Endothelial cell (in vitro differentiated cells): ENCODE results near the gene AFF1. TPM values are rescaled to one million over a fixed set of nuclear protein-coding genes. Genes with fewer than 3 reads are reported as not detected.

Experiments used
- DNase-seq: peaks from one replicate; pipeline ENCODE4 v3.0.0; 2021; ENCODE audit warnings: low spot score
- H3K27ac Mint-ChIP-seq: one replicate; pipeline ENCODE4 v1.8.0; 2021; ENCODE audit warnings: mixed read lengths, inconsistent platforms; ENCODE audit not compliant: unreplicated experiment
- H3K27me3 Mint-ChIP-seq: one replicate; pipeline ENCODE4 v1.8.0; 2021; ENCODE audit warnings: mild to moderate bottlenecking, moderate library complexity, mixed read lengths, inconsistent platforms; ENCODE audit not compliant: unreplicated experiment
- H3K36me3 Mint-ChIP-seq: one replicate; pipeline ENCODE4 v1.8.0; 2021; ENCODE audit warnings: mild to moderate bottlenecking, low read depth, mixed read lengths, inconsistent platforms; ENCODE audit not compliant: unreplicated experiment
- H3K4me1 Mint-ChIP-seq: one replicate; pipeline ENCODE4 v1.8.0; 2021; ENCODE audit warnings: mild to moderate bottlenecking, mixed read lengths, inconsistent platforms; ENCODE audit not compliant: unreplicated experiment
- H3K4me3 Mint-ChIP-seq: one replicate; pipeline ENCODE4 v1.8.0; 2021; ENCODE audit warnings: mild to moderate bottlenecking, mixed read lengths, inconsistent platforms; ENCODE audit not compliant: unreplicated experiment
- H3K9me3 Mint-ChIP-seq: one replicate; pipeline ENCODE4 v1.8.0; 2021; ENCODE audit warnings: mixed read lengths, inconsistent platforms; ENCODE audit not compliant: unreplicated experiment
- total RNA-seq: library from RNA; stranded (reverse); fragmentation: NEBNext Ultra II Directional; extraction: Animal tissue kit (Norgen Biotek cat#: 25700); gene quantifications from one replicate; pipeline ENCODE4 v1.2.1, GENCODE V29; 2021; ENCODE audit not compliant: unreplicated experiment
- TF ChIP-seq, protein P1 (sequence below): fragments of 200-600 bp; sonication (generic); IDR thresholded peaks from one replicate; pipeline ENCODE4 v1.5.0; 2021; ENCODE audit warnings: antibody characterized with exemption; ENCODE audit not compliant: unreplicated experiment

AFF1 gene
- total RNA-seq, 1 donor from 2014 or later, result 93.1 TPM

DNA sequence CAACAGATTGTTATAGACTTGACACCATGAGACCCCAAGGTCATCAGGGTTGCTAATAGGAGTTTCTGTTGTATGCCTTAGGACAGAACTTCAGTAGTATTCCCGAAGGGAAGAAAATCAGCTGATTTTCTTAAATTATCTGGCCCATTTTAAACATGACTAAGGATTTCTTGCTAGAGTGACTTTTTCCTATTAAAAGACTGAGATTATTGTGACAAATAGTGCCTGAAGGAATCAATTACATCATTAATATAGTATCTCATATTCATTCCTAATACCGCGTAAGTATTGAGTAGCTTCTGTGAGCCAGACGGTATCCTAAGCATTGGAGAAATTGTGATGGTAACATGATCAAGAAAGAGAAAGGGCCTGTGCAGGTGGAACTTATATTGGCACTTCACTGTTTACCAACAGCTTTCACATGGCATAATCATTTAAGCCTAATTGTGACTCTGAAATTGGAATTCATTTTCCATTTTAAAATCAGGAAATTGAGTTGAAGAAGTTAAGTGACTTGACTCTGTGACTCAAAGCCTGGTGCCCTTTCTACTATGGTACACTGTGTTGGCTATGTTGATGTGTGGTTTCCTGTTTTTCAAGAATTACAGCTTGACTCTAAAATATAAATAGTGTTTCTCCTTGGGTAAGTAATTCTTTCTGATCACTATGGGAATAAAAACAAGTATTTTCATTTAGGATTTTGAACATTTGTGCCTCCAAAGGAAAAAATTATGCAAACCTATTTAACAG lies 4.1 kb downstream of the AFF1 start:
- H3K27me3 Mint-ChIP-seq, result no peaks in the 10 kb centered on the region
- no peak for DNase-seq
- H3K27ac Mint-ChIP-seq, result no peak overlapping the region
- H3K4me3 Mint-ChIP-seq, result no peak overlapping the region
- peaks cover 41% of the 10 kb centered on the region for H3K4me1 Mint-ChIP-seq
- TF ChIP-seq, protein P1, sequence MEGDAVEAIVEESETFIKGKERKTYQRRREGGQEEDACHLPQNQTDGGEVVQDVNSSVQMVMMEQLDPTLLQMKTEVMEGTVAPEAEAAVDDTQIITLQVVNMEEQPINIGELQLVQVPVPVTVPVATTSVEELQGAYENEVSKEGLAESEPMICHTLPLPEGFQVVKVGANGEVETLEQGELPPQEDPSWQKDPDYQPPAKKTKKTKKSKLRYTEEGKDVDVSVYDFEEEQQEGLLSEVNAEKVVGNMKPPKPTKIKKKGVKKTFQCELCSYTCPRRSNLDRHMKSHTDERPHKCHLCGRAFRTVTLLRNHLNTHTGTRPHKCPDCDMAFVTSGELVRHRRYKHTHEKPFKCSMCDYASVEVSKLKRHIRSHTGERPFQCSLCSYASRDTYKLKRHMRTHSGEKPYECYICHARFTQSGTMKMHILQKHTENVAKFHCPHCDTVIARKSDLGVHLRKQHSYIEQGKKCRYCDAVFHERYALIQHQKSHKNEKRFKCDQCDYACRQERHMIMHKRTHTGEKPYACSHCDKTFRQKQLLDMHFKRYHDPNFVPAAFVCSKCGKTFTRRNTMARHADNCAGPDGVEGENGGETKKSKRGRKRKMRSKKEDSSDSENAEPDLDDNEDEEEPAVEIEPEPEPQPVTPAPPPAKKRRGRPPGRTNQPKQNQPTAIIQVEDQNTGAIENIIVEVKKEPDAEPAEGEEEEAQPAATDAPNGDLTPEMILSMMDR, result no peak
- H3K9me3 Mint-ChIP-seq, result no peaks in the 10 kb centered on the region
- no peaks in the 10 kb centered on the region for H3K36me3 Mint-ChIP-seq

DNA sequence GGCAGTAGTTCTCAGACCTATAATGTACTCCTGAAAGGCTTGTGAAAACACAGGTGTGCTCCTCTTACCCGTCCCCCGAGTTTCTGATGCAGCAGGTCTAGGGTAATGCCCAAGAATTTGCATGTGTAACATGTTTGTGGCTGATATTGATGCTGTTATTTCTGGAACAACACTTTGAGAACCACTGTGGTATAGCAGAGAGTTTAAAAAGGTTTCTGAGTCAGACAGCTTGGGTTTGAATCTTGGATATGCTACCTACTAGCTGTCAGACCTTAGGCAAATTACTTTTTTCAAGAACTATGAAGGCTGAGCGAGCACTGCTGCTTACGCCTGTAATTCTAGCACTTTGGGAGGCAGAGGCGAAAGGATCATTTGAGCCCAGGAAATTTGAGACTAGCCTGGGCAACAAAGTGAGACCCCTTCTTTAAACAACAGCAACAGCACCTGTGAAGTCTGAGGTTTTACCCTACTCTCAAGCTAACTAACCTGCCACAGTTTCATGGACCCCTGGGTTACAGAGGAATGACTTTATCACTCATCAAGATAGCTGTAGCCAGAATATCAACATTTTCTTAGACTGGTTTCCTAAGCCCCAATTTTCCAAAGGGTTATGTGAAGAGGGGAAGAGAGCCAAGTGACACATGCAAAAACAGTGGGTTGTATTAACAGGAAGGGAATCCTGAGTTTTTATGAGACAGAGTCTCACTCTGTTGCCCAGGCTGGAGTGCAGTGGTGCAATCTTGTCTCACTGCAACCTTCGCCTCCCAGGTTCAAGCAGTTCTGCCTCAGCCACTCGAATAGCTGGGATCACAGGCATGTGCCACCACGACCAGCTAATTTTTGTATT lies 5.1 kb downstream of the AFF1 start:
- no peaks in the 10 kb centered on the region for H3K36me3 Mint-ChIP-seq
- no peak overlapping the region for H3K4me3 Mint-ChIP-seq
- no peaks in the 10 kb centered on the region for H3K27me3 Mint-ChIP-seq
- peaks cover 35% of the 10 kb centered on the region for H3K4me1 Mint-ChIP-seq
- H3K27ac Mint-ChIP-seq, result no peak overlapping the region
- H3K9me3 Mint-ChIP-seq, result no peaks in the 10 kb centered on the region
- DNase-seq, result no peak
- TF ChIP-seq, protein P1, result no peak

DNA sequence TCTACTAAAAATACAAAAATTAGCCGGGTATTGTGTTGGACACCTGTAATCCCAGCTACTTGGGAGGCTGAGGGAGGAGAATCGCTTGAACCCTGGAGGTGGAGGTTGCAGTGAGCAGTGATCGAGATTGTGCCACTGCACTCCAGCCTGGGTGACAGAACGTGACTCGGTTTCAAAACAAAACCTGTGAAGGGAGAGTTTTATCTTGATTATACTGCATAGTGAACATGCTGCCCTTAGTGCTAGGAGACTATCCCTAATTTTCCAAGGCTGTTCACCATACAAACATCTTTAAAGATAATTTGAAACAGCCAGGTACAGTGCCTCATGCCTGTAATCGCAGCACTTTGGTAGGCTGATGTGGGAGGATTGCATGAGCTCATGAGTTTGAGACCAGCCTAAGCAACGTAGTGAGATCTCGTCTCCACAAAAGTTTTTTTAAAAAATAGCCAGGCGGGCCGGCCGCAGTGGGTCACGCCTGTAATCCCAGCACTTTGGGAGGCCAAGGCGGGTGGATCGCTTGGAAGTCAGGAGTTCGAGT lies 6.2 kb downstream of the AFF1 start:
- peaks cover 33% of the 10 kb centered on the region for H3K4me1 Mint-ChIP-seq
- TF ChIP-seq, protein P1, result no peak

DNA sequence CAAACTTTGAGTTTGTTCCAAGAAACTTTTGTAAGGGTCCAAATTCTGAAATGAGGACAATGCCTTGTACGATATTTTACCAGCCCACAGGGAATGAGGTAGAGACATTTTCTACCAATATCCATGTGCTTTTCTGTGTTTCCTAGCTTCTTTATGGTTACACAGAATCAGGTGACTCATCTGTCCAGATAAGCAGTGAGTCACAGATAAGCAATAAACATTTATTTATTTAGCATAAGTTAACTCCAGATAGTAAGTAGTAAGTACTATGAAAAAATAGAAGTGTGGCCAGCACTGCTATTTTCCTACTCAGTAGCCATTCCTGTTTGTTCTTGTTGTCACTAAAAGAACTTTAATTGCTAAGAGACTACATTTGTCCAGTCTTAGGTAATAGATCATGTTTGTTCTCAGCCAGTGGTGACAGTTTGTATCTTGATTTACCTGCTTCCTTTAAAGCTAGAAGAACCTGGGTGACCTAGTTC lies 7.4 kb downstream of the AFF1 start:
- Mint-ChIP-seq H3K36me3 (no peaks in the 10 kb centered on the region), H3K27ac (no peak overlapping the region), H3K4me3 (no peak overlapping the region), H3K27me3 (no peaks in the 10 kb centered on the region), H3K9me3 (no peaks in the 10 kb centered on the region), H3K4me1 (peaks cover 26% of the 10 kb centered on the region)
- TF ChIP-seq, protein P1, result no peak
- no peak for DNase-seq

More for the DNA sequence above, 6.2 kb downstream of the AFF1 start:
- Mint-ChIP-seq H3K4me3 (no peak overlapping the region), H3K36me3 (no peaks in the 10 kb centered on the region), H3K27me3 (no peaks in the 10 kb centered on the region), H3K27ac (no peak overlapping the region), H3K9me3 (no peaks in the 10 kb centered on the region)
- DNase-seq, result no peak
